Common myeloid progenitor, CD34-positive (primary cell): ENCODE measurements around the gene SDF2.

ENCODE experiments used
- CTCF ChIA-PET: fragments of 350-600 bp; sonication (Branson Sonifier 250); formaldehyde crosslinking; loops from one replicate; lab custom pipeline; 2021; ENCODE audit warnings: antibody characterized with exemption; lab: Charles Lee
- POLR2A ChIA-PET: fragments of 350-600 bp; sonication (Branson Sonifier 250); formaldehyde crosslinking; loops from one replicate; lab custom pipeline; 2021; ENCODE audit warnings: antibody characterized with exemption; lab: Charles Lee
- DNase-seq, 3 donors: peaks; one replicate each; pipeline versions ENCODE4 v3.0.0 to v3.0.0-alpha.2; 2013
- H3K27ac ChIP-seq, 2 experiments: 1 replicate in 1 of 2; 2 replicates in 1 of 2; pipeline ENCODE4 v1.7.0; 2013; ENCODE audit warnings: inconsistent platforms in 2 of 2, low read length in 2 of 2, mild to moderate bottlenecking in 2 of 2, low read depth in 1 of 2, moderate library complexity in 1 of 2; ENCODE audit not compliant: severe bottlenecking in 2 of 2, insufficient read depth in 1 of 2, poor library complexity in 1 of 2
- H3K27me3 ChIP-seq, 5 experiments: replicated peaks in 2 of 5; 1 replicate in 3 of 5; 2 replicates in 2 of 5; pipeline versions ENCODE4 v1.6.1 to v1.7.0; 2013; ENCODE audit warnings: low read length in 4 of 5, mild to moderate bottlenecking in 2 of 5, moderate library complexity in 2 of 5, inconsistent platforms in 1 of 5; ENCODE audit not compliant: insufficient read depth in 5 of 5, control insufficient read depth in 4 of 5
- H3K36me3 ChIP-seq, 4 experiments: 1 replicate in 2 of 4; 2 replicates in 2 of 4; pipeline versions ENCODE4 v1.6.1 to v1.7.0; 2013; ENCODE audit warnings: low read length in 3 of 4, control low read depth in 1 of 4, mild to moderate bottlenecking in 1 of 4; ENCODE audit not compliant: control insufficient read depth in 4 of 4, insufficient read depth in 4 of 4
- H3K4me1 ChIP-seq, 4 experiments: 1 replicate in 3 of 4; 2 replicates in 1 of 4; pipeline versions ENCODE4 v1.6.1 to v1.7.1; 2013; ENCODE audit warnings: low read length in 3 of 4, mild to moderate bottlenecking in 3 of 4, control low read depth in 1 of 4, inconsistent platforms in 1 of 4, moderate library complexity in 1 of 4; ENCODE audit not compliant: control insufficient read depth in 4 of 4, insufficient read depth in 4 of 4; ENCODE audit errors: control extremely low read depth in 1 of 4
- H3K4me3 ChIP-seq, 7 experiments: 1 replicate in 4 of 7; 2 replicates in 3 of 7; pipeline versions ENCODE4 v1.5.1 to v1.7.0; 2013; ENCODE audit warnings: mild to moderate bottlenecking in 7 of 7, low read length in 6 of 7, moderate library complexity in 6 of 7, inconsistent platforms in 2 of 7, low read depth in 2 of 7, control low read depth in 1 of 7; ENCODE audit not compliant: insufficient read depth in 4 of 7, control insufficient read depth in 1 of 7; ENCODE audit errors: extremely low read depth in 1 of 7
- H3K9me3 ChIP-seq, 5 experiments: 1 replicate in 4 of 5; 2 replicates in 1 of 5; pipeline versions ENCODE4 v1.6.1 to v1.7.1; 2013; ENCODE audit warnings: low read length in 4 of 5, mild to moderate bottlenecking in 2 of 5, inconsistent platforms in 1 of 5, low read depth in 1 of 5, moderate library complexity in 1 of 5; ENCODE audit not compliant: control insufficient read depth in 4 of 5, insufficient read depth in 2 of 5; ENCODE audit errors: control extremely low read depth in 1 of 5
- WGBS: methylation state at CpG from one replicate; pipeline ENCODE4 v1.1.5; 2013; ENCODE audit not compliant: insufficient coverage; 5-methylcytosine and 5-hydroxymethylcytosine counted together

The SDF2 gene

GRCh38 chr17:28705074-28705659 lies 43.5 kb upstream of the SDF2 start:
- WGBS = 91% methylated on average over 5 of the region's 5 CpGs
- peaks cover 14 to 52% (median 36%) of the 10 kb centered on the region in 4 experiments for H3K36me3 ChIP-seq
- no peak for DNase-seq
- H3K27ac ChIP-seq = no peak overlapping the region
- peaks cover 0 to 3% (median 2%) of the 10 kb centered on the region in 4 experiments for H3K4me1 ChIP-seq
- H3K9me3 ChIP-seq = no peaks in the 10 kb centered on the region
- POLR2A ChIA-PET = interaction anchor here (0.7 kb wide), 1 partner anchor 12 kb away, joined by 3 read pairs; no protein-coding TSS in a partner anchor
- no peak overlapping the region for H3K4me3 ChIP-seq
- H3K27me3 ChIP-seq = no peaks in the 10 kb centered on the region
- CTCF ChIA-PET = interaction anchor here (0.9 to 1.0 kb wide), 4 partner anchors 11 to 58 kb away, joined by 3 to 5 read pairs (median 4); no protein-coding TSS in a partner anchor

- H3K27ac ChIP-seq = no peak overlapping the region
- CTCF ChIA-PET = interaction anchor here (0.9 to 1.0 kb wide), 4 partner anchors 10 to 57 kb away, joined by 3 to 5 read pairs (median 4); no protein-coding TSS in a partner anchor
- no peak for DNase-seq
- no peaks in the 10 kb centered on the region for H3K4me1 ChIP-seq
- WGBS = 93% methylated on average over 12 of the region's 14 CpGs
- H3K4me3 ChIP-seq = no peak overlapping the region
- POLR2A ChIA-PET = no interaction called here
- no peaks in the 10 kb centered on the region for H3K27me3 ChIP-seq
- no peaks in the 10 kb centered on the region for H3K9me3 ChIP-seq
- H3K36me3 ChIP-seq = peaks cover 16 to 60% (median 44%) of the 10 kb centered on the region in 4 experiments
Observed at GRCh38 chr17:28704219-28704858, 42.6 kb upstream of the SDF2 start.

GRCh38 chr17:28703552-28704218 lies 42.0 kb upstream of the SDF2 start:
- ChIA-PET POLR2A (no interaction called here), CTCF (no interaction called here)
- H3K27ac ChIP-seq = no peak overlapping the region
- H3K27me3 ChIP-seq = no peaks in the 10 kb centered on the region
- H3K4me1 ChIP-seq = no peaks in the 10 kb centered on the region
- H3K36me3 ChIP-seq = peaks cover 22 to 67% (median 48%) of the 10 kb centered on the region in 4 experiments
- DNase-seq = no peak
- no peak overlapping the region for H3K4me3 ChIP-seq
- no peaks in the 10 kb centered on the region for H3K9me3 ChIP-seq
- WGBS = 98% methylated on average over 13 of the region's 16 CpGs

GRCh38 chr17:28702752-28703150 lies 41.0 kb upstream of the SDF2 start:
- Histone ChIP-seq H3K9me3 (no peaks in the 10 kb centered on the region), H3K4me3 (no peak overlapping the region), H3K27me3 (no peaks in the 10 kb centered on the region), H3K4me1 (no peaks in the 10 kb centered on the region), H3K36me3 (peaks cover 30 to 76% (median 56%) of the 10 kb centered on the region in 4 experiments), H3K27ac (no peak overlapping the region)
- CTCF ChIA-PET = interaction anchor here (1.4 kb wide), 1 partner anchor 9 kb away, joined by 5 read pairs; no protein-coding TSS in a partner anchor
- DNase-seq = no peak
- WGBS = 100% methylated on average over 2 of the region's 3 CpGs
- POLR2A ChIA-PET = interaction anchor here (1.1 kb wide), 1 partner anchor 8 kb away, joined by 3 read pairs; no protein-coding TSS in a partner anchor

GRCh38 chr17:28702026-28702751 lies 40.5 kb upstream of the SDF2 start:
- no peak for DNase-seq
- POLR2A ChIA-PET = interaction anchor here (1.1 kb wide), 1 partner anchor 9 kb away, joined by 3 read pairs; no protein-coding TSS in a partner anchor

GRCh38 chr17:28700830-28701492 lies 39.3 kb upstream of the SDF2 start:
- H3K36me3 ChIP-seq = peaks cover 33 to 90% (median 70%) of the 10 kb centered on the region in 4 experiments
- no peak overlapping the region for H3K27ac ChIP-seq

More at GRCh38 chr17:28702026-28702751, 40.5 kb upstream of the SDF2 start:
- H3K4me1 ChIP-seq = no peaks in the 10 kb centered on the region
- H3K27ac ChIP-seq = no peak overlapping the region
- 98% methylated on average over 10 of the region's 10 CpGs for WGBS
- CTCF ChIA-PET = interaction anchor here (1.4 kb wide), 1 partner anchor 9 kb away, joined by 5 read pairs; no protein-coding TSS in a partner anchor
- no peaks in the 10 kb centered on the region for H3K27me3 ChIP-seq
- H3K9me3 ChIP-seq = no peaks in the 10 kb centered on the region
- H3K36me3 ChIP-seq = peaks cover 33 to 81% (median 61%) of the 10 kb centered on the region in 4 experiments
- H3K4me3 ChIP-seq = no peak overlapping the region

More at GRCh38 chr17:28700830-28701492, 39.3 kb upstream of the SDF2 start:
- H3K27me3 ChIP-seq = no peaks in the 10 kb centered on the region
- no peak overlapping the region for H3K4me3 ChIP-seq
- POLR2A ChIA-PET = no interaction called here
- no peaks in the 10 kb centered on the region for H3K4me1 ChIP-seq
- 97% methylated on average over 8 of the region's 10 CpGs for WGBS
- H3K9me3 ChIP-seq = no peaks in the 10 kb centered on the region
- no peak for DNase-seq
- CTCF ChIA-PET = interaction anchor here (1.2 kb wide), 1 partner anchor 25 kb away, joined by 4 read pairs; no protein-coding TSS in a partner anchor
